ENCODE measurements around the gene SCARF2.

DNA sequence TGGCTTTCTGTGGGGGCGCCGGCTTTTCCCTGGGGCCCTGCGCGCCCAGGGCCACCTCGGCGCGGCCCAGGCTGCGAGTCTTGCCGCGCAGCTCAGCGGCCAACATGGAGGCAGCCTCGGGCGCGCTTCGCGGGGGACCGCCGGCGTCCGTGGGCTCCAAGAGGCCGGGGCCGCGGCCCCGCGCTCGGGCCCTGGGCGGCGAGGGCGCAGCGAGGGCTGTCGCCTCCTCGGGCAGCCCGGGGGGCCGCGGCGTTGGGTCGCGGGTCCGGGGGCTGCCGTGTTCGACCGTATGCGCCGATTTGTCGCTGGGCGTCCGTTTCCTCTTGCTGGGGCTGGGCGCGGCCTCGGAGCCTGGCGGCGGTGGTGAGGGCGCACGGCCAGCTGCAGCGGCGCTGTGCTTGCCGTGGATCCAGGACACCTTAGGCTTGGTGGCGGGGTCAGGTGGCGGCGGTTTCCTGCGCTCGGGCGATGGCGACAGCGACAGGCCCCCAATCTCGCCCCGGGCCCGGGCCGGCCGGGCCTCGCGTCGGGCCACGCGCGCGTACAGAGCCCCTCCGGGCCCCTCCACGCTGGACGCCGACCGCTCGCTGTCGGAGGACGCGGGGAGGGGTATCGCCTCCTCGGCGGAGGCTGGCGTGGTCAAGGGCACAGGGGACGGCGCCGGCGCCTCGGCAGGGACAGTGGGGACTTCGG lies 11.9 kb downstream of the SCARF2 start:
- TF ChIP-seq, protein P1, sequence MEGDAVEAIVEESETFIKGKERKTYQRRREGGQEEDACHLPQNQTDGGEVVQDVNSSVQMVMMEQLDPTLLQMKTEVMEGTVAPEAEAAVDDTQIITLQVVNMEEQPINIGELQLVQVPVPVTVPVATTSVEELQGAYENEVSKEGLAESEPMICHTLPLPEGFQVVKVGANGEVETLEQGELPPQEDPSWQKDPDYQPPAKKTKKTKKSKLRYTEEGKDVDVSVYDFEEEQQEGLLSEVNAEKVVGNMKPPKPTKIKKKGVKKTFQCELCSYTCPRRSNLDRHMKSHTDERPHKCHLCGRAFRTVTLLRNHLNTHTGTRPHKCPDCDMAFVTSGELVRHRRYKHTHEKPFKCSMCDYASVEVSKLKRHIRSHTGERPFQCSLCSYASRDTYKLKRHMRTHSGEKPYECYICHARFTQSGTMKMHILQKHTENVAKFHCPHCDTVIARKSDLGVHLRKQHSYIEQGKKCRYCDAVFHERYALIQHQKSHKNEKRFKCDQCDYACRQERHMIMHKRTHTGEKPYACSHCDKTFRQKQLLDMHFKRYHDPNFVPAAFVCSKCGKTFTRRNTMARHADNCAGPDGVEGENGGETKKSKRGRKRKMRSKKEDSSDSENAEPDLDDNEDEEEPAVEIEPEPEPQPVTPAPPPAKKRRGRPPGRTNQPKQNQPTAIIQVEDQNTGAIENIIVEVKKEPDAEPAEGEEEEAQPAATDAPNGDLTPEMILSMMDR (IDR thresholded peaks at IDR 0.05): no peak
- TF ChIP-seq POLR2A (IDR thresholded peaks at IDR 0.05): no peak

All from lower leg skin (tissue), 3 donors.